ENCODE measurements around the gene SLC38A9. TPM values are rescaled to one million over a fixed set of nuclear protein-coding genes. Genes with fewer than 3 reads are reported as not detected.

Gene SLC38A9
- total and polyA plus RNA-seq, 2 of the 8 experiments (the other 6 are each of a cell fraction or from before 2014, with no cell fraction given): 29.2 to 43.7 TPM

DNA sequence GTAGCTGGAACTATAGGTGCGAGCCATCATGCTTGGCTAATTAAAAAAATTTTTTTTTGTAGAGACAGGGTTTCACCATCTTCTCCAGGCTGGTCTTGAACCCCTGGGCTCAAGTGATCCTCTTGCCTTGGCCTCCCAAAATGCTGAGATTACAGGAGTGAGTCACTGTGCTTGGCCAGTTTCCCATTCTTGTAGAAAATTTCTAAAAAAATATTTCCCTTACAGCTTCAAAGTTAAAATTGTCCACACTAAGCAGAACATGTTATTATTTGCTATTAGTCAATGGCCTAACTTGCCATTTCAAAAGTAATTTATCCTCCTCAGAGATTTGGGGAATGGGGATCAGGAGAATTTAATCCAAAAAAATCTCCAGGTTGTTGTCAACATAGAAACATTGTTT, 40.1 kb downstream of the SLC38A9 start:
- Histone ChIP-seq H3K9me3 (ENCODE audit: insufficient read depth in 2 of 2, low read depth in 1 of 2, low read length in 1 of 2) (no peaks in the 10 kb centered on the region), H3K14ac (ENCODE audit: insufficient read length) (no peak overlapping the region), H2BK120ac (replicated peaks; ENCODE audit: low read depth, low read length) (no peak overlapping the region), H4K5ac (ENCODE audit: insufficient read length, low read depth, low read length) (no peak overlapping the region), H4K91ac (replicated peaks; ENCODE audit: insufficient read length, low read length) (no peak overlapping the region), H3K27me3 (replicated peaks in 1 of 4; ENCODE audit: control insufficient read depth in 3 of 4, extremely low read depth in 1 of 4, insufficient read depth in 3 of 4, low read length in 3 of 4) (no peaks in the 10 kb centered on the region), H3K23me2 (ENCODE audit: low read depth, low read length) (no peaks in the 10 kb centered on the region), H3K79me1 (ENCODE audit: low read depth, low read length) (no peaks in the 10 kb centered on the region), H3K4me2 (ENCODE audit: insufficient read depth in 1 of 2, low read depth in 2 of 2, low read length in 2 of 2) (no peak overlapping the region), H2AK5ac (ENCODE audit: low read depth, low read length) (no peak overlapping the region), H2BK5ac (ENCODE audit: low read depth, low read length) (no peak overlapping the region), H3K4ac (replicated peaks; ENCODE audit: insufficient read length, low read depth, low read length) (no peak overlapping the region), H4K20me1 (replicated peaks in 1 of 2; ENCODE audit: control insufficient read depth in 1 of 2, insufficient read depth in 2 of 2, low read length in 2 of 2) (no peaks in the 10 kb centered on the region), H4K8ac (ENCODE audit: extremely low read depth, insufficient read depth, low read length) (no peak overlapping the region), H3K79me2 (ENCODE audit: control insufficient read depth in 1 of 2, insufficient read depth in 2 of 2, low read length in 2 of 2) (no peaks in the 10 kb centered on the region), H3K4me1 (replicated peaks in 1 of 4; ENCODE audit: control insufficient read depth in 3 of 4, insufficient read depth in 4 of 4, low read length in 3 of 4) (no peaks in the 10 kb centered on the region), H3K9ac (replicated peaks in 1 of 4; ENCODE audit: extremely low read depth in 1 of 4, low read depth in 3 of 4, low read length in 3 of 4) (no peak overlapping the region), H2BK12ac (ENCODE audit: low read depth, low read length) (no peak overlapping the region), H2BK20ac (ENCODE audit: low read length) (no peak overlapping the region), H3K36me3 (ENCODE audit: control insufficient read depth in 2 of 4, insufficient read depth in 4 of 4, low read length in 3 of 4) (peaks cover 0 to 20% (median 0%) of the 10 kb centered on the region in 4 experiments; a peak in 2 of 8 replicates), H2AFZ (ENCODE audit: low read length) (no peak overlapping the region), H3K27ac (ENCODE audit: low read depth, low read length) (no peak overlapping the region), H3K56ac (replicated peaks; ENCODE audit: insufficient read length, low read depth, low read length) (no peak overlapping the region), H3K4me3 (ENCODE audit: extremely low read depth in 1 of 4, insufficient read depth in 2 of 4, low read depth in 3 of 4, low read length in 4 of 4) (no peak overlapping the region), H3K18ac (ENCODE audit: extremely low read depth, low read length) (no peak overlapping the region), H3K23ac (ENCODE audit: insufficient read length) (no peak overlapping the region), H2BK15ac (ENCODE audit: low read length) (no peak overlapping the region)
- no peak for DNase-seq (ENCODE audit: low read depth in 1 of 2, low spot score in 2 of 2)
- ChIA-PET CTCF (ENCODE audit: partially characterized antibody) (no interaction called here), POLR2A (ENCODE audit: partially characterized antibody) (interaction anchor here (1.2 kb wide), 1 partner anchor 9 kb away, joined by 3 read pairs; no protein-coding TSS in a partner anchor)
- WGBS, 2 experiments (ENCODE audit: extremely low coverage in 1 of 2, insufficient coverage in 1 of 2, insufficient read length in 1 of 2, insufficient replicate concordance in 2 of 2, low coverage in 1 of 2, low lambda C conversion rate in 2 of 2, missing lambda C conversion rate in 1 of 2): 93% methylated on average over 1 of the region's 1 CpG; no CpG with 5 or more reads in 1 of the 2 experiments
- FAIRE-seq: no peak
- TF ChIP-seq KDM5A (IDR thresholded peaks at IDR 0.05; ENCODE audit: low read length): no peak
- TF ChIP-seq POLR2A (IDR thresholded peaks at IDR 0.05; ENCODE audit: control extremely low read depth in 1 of 2, low read depth in 2 of 2, low read length in 2 of 2): no peak
- TF ChIP-seq CBX8 (IDR thresholded peaks at IDR 0.05; ENCODE audit: borderline replicate concordance, low read depth, low read length): no peak
- no peak for TF ChIP-seq SP1 (IDR thresholded peaks at IDR 0.05; ENCODE audit: low read depth, low read length)

Measured in H1 (cell line).